ENCODE data around the gene ULK1.
"Not testable (repeated sequence)": the region's sequence is repeated elsewhere in the genome, so short reads cannot be mapped to it uniquely, and the experiment has no call there.

Gene ULK1

DNA sequence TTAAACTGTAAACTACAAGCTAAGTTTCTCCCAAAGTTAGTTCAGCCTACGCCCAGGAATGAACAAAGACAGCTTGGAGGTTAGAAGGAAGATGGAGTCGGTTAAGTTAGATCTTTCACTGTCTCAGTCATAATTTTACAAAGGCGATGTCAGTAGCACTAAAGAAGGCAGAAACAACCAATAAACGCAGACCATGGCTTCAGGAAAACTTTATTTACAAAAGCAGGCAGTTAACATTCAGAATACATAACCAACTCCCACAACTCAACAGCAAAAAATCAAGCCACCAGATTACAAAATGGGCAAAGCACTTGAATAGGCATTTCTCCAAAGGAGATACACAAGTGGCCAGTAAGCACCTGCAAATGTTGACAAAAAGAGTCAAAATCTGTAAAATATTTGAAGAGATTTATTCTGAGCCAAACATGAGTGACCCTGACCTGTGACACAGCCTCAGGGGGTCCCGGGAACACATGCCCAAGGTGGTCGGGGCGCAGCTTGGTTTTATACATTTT, 8.8 kb upstream of the ULK1 start:
- Histone ChIP-seq H3K9ac (ENCODE audit: low read length) (no peak overlapping the region), H3K4me1 (ENCODE audit: insufficient read depth, low read length, severe bottlenecking) (peaks cover 5% of the 10 kb centered on the region), H3F3A (ENCODE audit: insufficient read depth, low read length) (no peaks in the 10 kb centered on the region), H3K9me3 (ENCODE audit: low read length) (peaks cover 3% of the 10 kb centered on the region; the same call in 1 of the 2 replicates), H3K4me3 (ENCODE audit: low read depth, low read length, poor library complexity, severe bottlenecking) (no peak overlapping the region), H3K27me3 (ENCODE audit: insufficient read depth, low read length) (peaks cover 9% of the 10 kb centered on the region; the same call in 1 of the 2 replicates), H3K9me2 (ENCODE audit: low read depth, low read length) (no peaks in the 10 kb centered on the region), H3K27ac (ENCODE audit: low read depth, low read length, poor library complexity, severe bottlenecking) (no peak overlapping the region), H3K79me2 (ENCODE audit: insufficient read depth, low read length) (no peaks in the 10 kb centered on the region), H4K20me1 (ENCODE audit: insufficient read depth, low read length) (no peaks in the 10 kb centered on the region), H3K4me2 (ENCODE audit: low read length) (no peak overlapping the region), H3K36me3 (ENCODE audit: insufficient read depth, low read length) (no peaks in the 10 kb centered on the region; the same call in 1 of the 2 replicates), H2AFZ (ENCODE audit: low read length) (no peak overlapping the region)
- TF ChIP-seq, protein P1, sequence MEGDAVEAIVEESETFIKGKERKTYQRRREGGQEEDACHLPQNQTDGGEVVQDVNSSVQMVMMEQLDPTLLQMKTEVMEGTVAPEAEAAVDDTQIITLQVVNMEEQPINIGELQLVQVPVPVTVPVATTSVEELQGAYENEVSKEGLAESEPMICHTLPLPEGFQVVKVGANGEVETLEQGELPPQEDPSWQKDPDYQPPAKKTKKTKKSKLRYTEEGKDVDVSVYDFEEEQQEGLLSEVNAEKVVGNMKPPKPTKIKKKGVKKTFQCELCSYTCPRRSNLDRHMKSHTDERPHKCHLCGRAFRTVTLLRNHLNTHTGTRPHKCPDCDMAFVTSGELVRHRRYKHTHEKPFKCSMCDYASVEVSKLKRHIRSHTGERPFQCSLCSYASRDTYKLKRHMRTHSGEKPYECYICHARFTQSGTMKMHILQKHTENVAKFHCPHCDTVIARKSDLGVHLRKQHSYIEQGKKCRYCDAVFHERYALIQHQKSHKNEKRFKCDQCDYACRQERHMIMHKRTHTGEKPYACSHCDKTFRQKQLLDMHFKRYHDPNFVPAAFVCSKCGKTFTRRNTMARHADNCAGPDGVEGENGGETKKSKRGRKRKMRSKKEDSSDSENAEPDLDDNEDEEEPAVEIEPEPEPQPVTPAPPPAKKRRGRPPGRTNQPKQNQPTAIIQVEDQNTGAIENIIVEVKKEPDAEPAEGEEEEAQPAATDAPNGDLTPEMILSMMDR (IDR thresholded peaks at IDR 0.05; ENCODE audit: low read length) = no peak
- no peak for TF ChIP-seq EZH2 (IDR thresholded peaks at IDR 0.05; ENCODE audit: borderline replicate concordance, low read length)

DNA sequence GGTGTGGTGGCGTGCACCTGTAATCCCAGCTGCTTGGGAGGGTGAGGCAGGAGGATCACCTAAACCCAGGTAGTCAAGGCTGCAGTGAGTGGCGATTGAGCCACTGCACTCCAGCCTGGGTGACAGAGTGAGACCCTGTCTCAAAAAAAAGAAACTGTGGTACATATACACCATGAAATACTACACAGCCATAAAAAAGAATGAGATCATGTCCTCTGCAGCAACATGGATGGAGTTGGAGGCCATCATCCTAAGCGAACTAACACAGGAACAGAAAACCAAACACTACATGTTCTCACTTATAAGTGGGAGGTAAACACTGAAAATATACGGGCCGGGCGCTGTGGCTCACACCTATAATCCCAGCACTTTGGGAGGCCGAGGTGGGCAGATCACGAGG, 2.7 kb upstream of the ULK1 start:
- not testable (repeated sequence) for H3K9ac ChIP-seq (ENCODE audit: low read length); H3K36me3 ChIP-seq (ENCODE audit: insufficient read depth, low read length); H3K4me2 ChIP-seq (ENCODE audit: low read length); H3K9me2 ChIP-seq (ENCODE audit: low read depth, low read length); H3K27me3 ChIP-seq (ENCODE audit: insufficient read depth, low read length); H2AFZ ChIP-seq (ENCODE audit: low read length); H3F3A ChIP-seq (ENCODE audit: insufficient read depth, low read length); H3K27ac ChIP-seq (ENCODE audit: low read depth, low read length, poor library complexity, severe bottlenecking); H4K20me1 ChIP-seq (ENCODE audit: insufficient read depth, low read length); H3K4me3 ChIP-seq (ENCODE audit: low read depth, low read length, poor library complexity, severe bottlenecking); H3K79me2 ChIP-seq (ENCODE audit: insufficient read depth, low read length); H3K9me3 ChIP-seq (ENCODE audit: low read length)
- peaks cover 21% of the 10 kb centered on the region for H3K4me1 ChIP-seq (ENCODE audit: insufficient read depth, low read length, severe bottlenecking)

DNA sequence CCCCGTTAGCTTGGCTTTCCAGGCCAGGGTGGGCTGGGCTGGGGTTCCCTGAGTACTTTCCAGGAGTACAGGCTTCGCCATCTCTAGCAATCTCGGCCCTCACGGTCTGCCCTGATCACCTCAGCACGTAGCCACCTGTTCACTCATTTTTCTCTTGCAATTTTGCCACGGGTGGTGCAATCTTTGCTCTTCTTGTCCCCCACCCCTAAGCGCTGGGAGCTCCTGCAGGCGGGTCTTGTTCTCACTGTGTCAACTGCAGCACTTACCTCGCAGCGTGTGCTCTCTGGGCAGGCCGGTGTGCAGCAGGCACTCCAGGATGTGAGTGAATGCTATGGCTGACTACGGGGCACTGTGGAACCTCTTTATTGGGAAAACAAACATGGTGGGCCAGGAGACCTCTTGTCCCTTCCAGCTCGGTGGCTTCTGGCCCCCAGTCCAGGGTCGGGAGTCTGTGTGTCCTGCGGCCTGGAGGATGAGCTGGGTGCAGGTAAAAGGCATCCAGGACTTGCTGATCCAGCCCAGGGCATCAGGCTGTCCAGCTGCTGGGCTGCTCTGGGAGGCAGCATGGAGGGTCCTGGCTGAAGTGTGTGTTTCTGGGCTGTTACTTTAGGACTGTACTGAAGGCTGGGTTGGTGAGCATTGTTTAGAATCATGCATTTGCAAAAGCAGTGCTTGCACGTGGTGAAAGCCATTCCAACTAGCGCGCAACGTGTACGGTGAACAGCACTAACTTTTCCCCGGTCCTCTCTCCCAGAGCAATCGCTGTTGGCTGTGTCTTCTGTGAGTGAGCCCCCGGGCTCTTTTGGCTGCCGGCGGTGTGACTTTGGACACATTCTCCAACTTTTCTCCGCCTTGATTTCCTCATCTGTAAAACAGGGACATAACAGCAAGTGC, 1.5 kb upstream of the ULK1 start:
- no peaks in the 10 kb centered on the region for H4K20me1 ChIP-seq (ENCODE audit: insufficient read depth, low read length)
- H3F3A ChIP-seq (ENCODE audit: insufficient read depth, low read length) = no peaks in the 10 kb centered on the region
- H3K36me3 ChIP-seq (ENCODE audit: insufficient read depth, low read length) = no peaks in the 10 kb centered on the region; the same call in 1 of the 2 replicates
- no peak overlapping the region for H3K27ac ChIP-seq (ENCODE audit: low read depth, low read length, poor library complexity, severe bottlenecking)
- H3K9ac ChIP-seq (ENCODE audit: low read length) = no peak overlapping the region
- no peak overlapping the region for H3K4me2 ChIP-seq (ENCODE audit: low read length)
- no peaks in the 10 kb centered on the region for H3K9me2 ChIP-seq (ENCODE audit: low read depth, low read length)
- H3K79me2 ChIP-seq (ENCODE audit: insufficient read depth, low read length) = no peaks in the 10 kb centered on the region
- no peaks in the 10 kb centered on the region for H3K27me3 ChIP-seq (ENCODE audit: insufficient read depth, low read length)
- no peak overlapping the region for H2AFZ ChIP-seq (ENCODE audit: low read length)
- H3K4me1 ChIP-seq (ENCODE audit: insufficient read depth, low read length, severe bottlenecking) = peaks cover 16% of the 10 kb centered on the region
- TF ChIP-seq, protein P1 (IDR thresholded peaks at IDR 0.05; ENCODE audit: low read length) = no peak
- TF ChIP-seq EZH2 (IDR thresholded peaks at IDR 0.05; ENCODE audit: borderline replicate concordance, low read length) = no peak
- H3K4me3 ChIP-seq (ENCODE audit: low read depth, low read length, poor library complexity, severe bottlenecking) = no peak overlapping the region
- no peaks in the 10 kb centered on the region for H3K9me3 ChIP-seq (ENCODE audit: low read length)
